H1 (cell line): ENCODE results near the gene ZFP57. TPM values are rescaled to one million over a fixed set of nuclear protein-coding genes. Genes with fewer than 3 reads are reported as not detected.
A peak's percentile ranks its signal among the peaks of the same experiment; 100 is the strongest.

Experiments used
- CTCF ChIA-PET: fragments of 300-600 bp; sonication (Branson Sonifier 250); formaldehyde crosslinking; loops from one replicate; lab custom pipeline; 2021; ENCODE audit not compliant: partially characterized antibody; lab: Charles Lee
- POLR2A ChIA-PET: fragments of 300-600 bp; sonication (Branson Sonifier 250); formaldehyde crosslinking; loops from one replicate; lab custom pipeline; 2021; ENCODE audit warnings: inconsistent platforms; ENCODE audit not compliant: partially characterized antibody; lab: Charles Lee
- DNase-seq, 2 experiments: peaks; one replicate each; pipeline versions ENCODE4 v3.0.0 to v3.0.0-alpha.2; 2010 to 2022; ENCODE audit warnings: low spot score in 2 of 2, low read depth in 1 of 2, mixed read lengths in 1 of 2
- FAIRE-seq: peaks from 2 replicates; lab custom pipeline; 2011; peaks lifted over from hg19 to GRCh38; lab: Jason Lieb, UNC
- H2AFZ ChIP-seq: 2 replicates; pipeline ENCODE4 v1.8.1; 2012; ENCODE audit warnings: low read length, inconsistent platforms
- H2AK5ac ChIP-seq: 2 replicates; pipeline ENCODE4 v1.6.1; 2013; ENCODE audit warnings: low read depth, low read length
- H2BK120ac ChIP-seq: replicated peaks from 2 replicates; pipeline ENCODE3; 2013; ENCODE audit warnings: low read depth, low read length, inconsistent platforms
- H2BK12ac ChIP-seq: 2 replicates; pipeline ENCODE4 v1.6.1; 2013; ENCODE audit warnings: low read depth, low read length
- H2BK15ac ChIP-seq: 2 replicates; pipeline ENCODE4 v1.6.1; 2013; ENCODE audit warnings: low read length
- H2BK20ac ChIP-seq: 2 replicates; pipeline ENCODE4 v1.6.1; 2013; ENCODE audit warnings: low read length
- H2BK5ac ChIP-seq: 2 replicates; pipeline ENCODE4 v1.6.1; 2013; ENCODE audit warnings: low read depth, low read length
- H3K14ac ChIP-seq: 2 replicates; pipeline ENCODE4 v1.6.1; 2013; ENCODE audit warnings: inconsistent platforms; ENCODE audit not compliant: insufficient read length
- H3K18ac ChIP-seq: 2 replicates; pipeline ENCODE4 v1.6.1; 2013; ENCODE audit warnings: low read length; ENCODE audit errors: extremely low read depth
- H3K23ac ChIP-seq: 2 replicates; pipeline ENCODE4 v1.6.1; 2013; ENCODE audit warnings: inconsistent platforms; ENCODE audit not compliant: insufficient read length
- H3K23me2 ChIP-seq: 2 replicates; pipeline ENCODE4 v1.6.1; 2013; ENCODE audit warnings: low read depth, low read length
- H3K27ac ChIP-seq: 2 replicates; pipeline ENCODE4 v1.6.1; 2011; ENCODE audit warnings: low read depth, low read length, inconsistent platforms
- H3K27me3 ChIP-seq, 4 experiments: replicated peaks in 1 of 4; 1 replicate in 1 of 4; 2 replicates in 3 of 4; pipeline versions ENCODE4 v1.6.1 to v1.8.1; 2011 to 2013; ENCODE audit warnings: low read length in 3 of 4, mild to moderate bottlenecking in 3 of 4, inconsistent platforms in 2 of 4, mixed read lengths in 2 of 4, moderate library complexity in 1 of 4; ENCODE audit not compliant: control insufficient read depth in 3 of 4, insufficient read depth in 3 of 4; ENCODE audit errors: extremely low read depth in 1 of 4
- H3K36me3 ChIP-seq, 4 experiments: 2 replicates each; pipeline versions ENCODE4 v1.6.1 to v1.8.1; 2011 to 2013; ENCODE audit warnings: mild to moderate bottlenecking in 4 of 4, low read length in 3 of 4, moderate library complexity in 2 of 4, control low read depth in 1 of 4, inconsistent platforms in 1 of 4; ENCODE audit not compliant: insufficient read depth in 4 of 4, control insufficient read depth in 2 of 4
- H3K4ac ChIP-seq: replicated peaks from 2 replicates; pipeline ENCODE3; 2013; ENCODE audit warnings: low read length, low read depth, mixed read lengths, inconsistent platforms; ENCODE audit not compliant: insufficient read length
- H3K4me1 ChIP-seq, 4 experiments: replicated peaks in 1 of 4; 1 replicate in 1 of 4; 2 replicates in 3 of 4; pipeline versions ENCODE4 v1.6.1 to v1.8.1; 2011 to 2013; ENCODE audit warnings: low read length in 3 of 4, inconsistent platforms in 2 of 4, mixed read lengths in 1 of 4; ENCODE audit not compliant: insufficient read depth in 4 of 4, control insufficient read depth in 3 of 4
- H3K4me2 ChIP-seq, 2 experiments: 2 replicates each; pipeline versions ENCODE4 v1.6.1 to v1.8.1; 2011 to 2013; ENCODE audit warnings: low read depth in 2 of 2, low read length in 2 of 2, control low read depth in 1 of 2, inconsistent platforms in 1 of 2, mild to moderate bottlenecking in 1 of 2; ENCODE audit not compliant: insufficient read depth in 1 of 2
- H3K4me3 ChIP-seq, 4 experiments: fragments of 200-600, 300-600 bp in 1 of 4; sonication (generic), shearing (Covaris generic), sonication (Bioruptor Twin) in 1 of 4; 2 replicates each; pipeline versions ENCODE4 v1.5.1 to v1.8.1; 2011 to 2016; ENCODE audit warnings: low read length in 4 of 4, low read depth in 3 of 4, control low read depth in 2 of 4, inconsistent platforms in 2 of 4, mild to moderate bottlenecking in 2 of 4, mixed read lengths in 1 of 4, moderate library complexity in 1 of 4; ENCODE audit not compliant: insufficient read depth in 2 of 4; ENCODE audit errors: extremely low read depth in 1 of 4
- H3K56ac ChIP-seq: replicated peaks from 2 replicates; pipeline ENCODE3; 2013; ENCODE audit warnings: low read depth, mild to moderate bottlenecking, mixed read lengths, low read length, inconsistent platforms; ENCODE audit not compliant: insufficient read length
- H3K79me1 ChIP-seq: 2 replicates; pipeline ENCODE4 v1.6.1; 2013; ENCODE audit warnings: low read depth, low read length, control low read depth
- H3K79me2 ChIP-seq, 2 experiments: 2 replicates each; pipeline versions ENCODE4 v1.6.1 to v1.8.1; 2012 to 2013; ENCODE audit warnings: low read length in 2 of 2, mild to moderate bottlenecking in 2 of 2, inconsistent platforms in 1 of 2; ENCODE audit not compliant: insufficient read depth in 2 of 2, control insufficient read depth in 1 of 2
- H3K9ac ChIP-seq, 4 experiments: replicated peaks in 1 of 4; 1 replicate in 1 of 4; 2 replicates in 3 of 4; pipeline versions ENCODE4 v1.6.1 to v1.8.1; 2011 to 2013; ENCODE audit warnings: low read depth in 3 of 4, low read length in 3 of 4, control low read depth in 2 of 4, mild to moderate bottlenecking in 2 of 4, moderate library complexity in 2 of 4, inconsistent platforms in 1 of 4; ENCODE audit errors: extremely low read depth in 1 of 4
- H3K9me3 ChIP-seq, 2 experiments: 2 replicates each; pipeline versions ENCODE4 v1.6.1 to v1.8.1; 2012 to 2013; ENCODE audit warnings: mild to moderate bottlenecking in 2 of 2, moderate library complexity in 2 of 2, control low read depth in 1 of 2, inconsistent platforms in 1 of 2, low read depth in 1 of 2, low read length in 1 of 2, mixed read lengths in 1 of 2; ENCODE audit not compliant: insufficient read depth in 2 of 2
- H4K20me1 ChIP-seq, 2 experiments: replicated peaks in 1 of 2; 2 replicates each; pipeline versions ENCODE3 to v1.8.1; 2011 to 2013; ENCODE audit warnings: inconsistent platforms in 2 of 2, low read length in 2 of 2, mild to moderate bottlenecking in 1 of 2; ENCODE audit not compliant: insufficient read depth in 2 of 2, control insufficient read depth in 1 of 2
- H4K5ac ChIP-seq: 2 replicates; pipeline ENCODE4 v1.6.1; 2013; ENCODE audit warnings: low read length, low read depth, mixed read lengths, inconsistent platforms; ENCODE audit not compliant: insufficient read length
- H4K8ac ChIP-seq: 2 replicates; pipeline ENCODE4 v1.8.0; 2013; ENCODE audit warnings: mild to moderate bottlenecking, moderate library complexity, low read length, inconsistent platforms; ENCODE audit not compliant: insufficient read depth; ENCODE audit errors: extremely low read depth
- H4K91ac ChIP-seq: replicated peaks from 2 replicates; pipeline ENCODE3; 2013; ENCODE audit warnings: low read length, mixed read lengths, inconsistent platforms; ENCODE audit not compliant: insufficient read length
- HDAC2 ChIP-seq, 2 experiments: fragments of 300-600 bp in 1 of 2; sonication (generic) in 1 of 2; IDR thresholded peaks; 2 replicates each; pipeline ENCODE4 v1.6.1; 2011 to 2012; ENCODE audit warnings: low read depth in 2 of 2, low read length in 2 of 2, mild to moderate bottlenecking in 2 of 2, moderate library complexity in 2 of 2, borderline replicate concordance in 1 of 2, inconsistent platforms in 1 of 2
- KDM1A ChIP-seq: fragments of 200-600, 300-600 bp; sonication (generic); IDR thresholded peaks from 2 replicates; pipeline ENCODE4 v1.7.1; 2016; ENCODE audit warnings: mild to moderate bottlenecking, low read length, borderline replicate concordance
- SIX5 ChIP-seq: IDR thresholded peaks from 2 replicates; pipeline ENCODE4 v1.6.1; 2011; ENCODE audit warnings: mild to moderate bottlenecking, low read depth, low read length
- WGBS, 2 experiments: shearing (Covaris generic) in 1 of 2; methylation state at CpG; one replicate each; pipeline versions ENCODE4 v1.1.6 to v1.1.7; 2013 to 2015; ENCODE audit warnings: low lambda C conversion rate in 2 of 2, mixed read lengths in 2 of 2, inconsistent platforms in 1 of 2, low coverage in 1 of 2, missing lambda C conversion rate in 1 of 2; ENCODE audit not compliant: insufficient replicate concordance in 2 of 2, insufficient coverage in 1 of 2, insufficient read length in 1 of 2; ENCODE audit errors: extremely low coverage in 1 of 2, missing lambda C conversion rate in 1 of 2; 5-methylcytosine and 5-hydroxymethylcytosine counted together
- polyA plus RNA-seq, 7 experiments: library from polyadenylated mRNA; depleted of rRNA in 3 of 7; stranded (reverse) in 5 of 7; unstranded in 2 of 7; fragments of >200 nt in 5 of 7; fragments of 200-250 nt in 2 of 7; gene quantifications; 1 replicate in 5 of 7; 2 replicates in 1 of 7; 4 replicates in 1 of 7; pipeline versions ENCODE4 v1.2.1 to v1.2.3, GENCODE V29; 2011 to 2013; ENCODE audit warnings: missing spikeins in 2 of 7, mixed read lengths in 2 of 7
- total RNA-seq: library from RNA; stranded (reverse); fragmentation: NEBNext Ultra II Directional; extraction: Animal tissue kit (Norgen Biotek cat#: 25700); gene quantifications from 2 replicates; pipeline ENCODE4 v1.2.1, GENCODE V29; 2021

The ZFP57 gene
- total and polyA plus RNA-seq, 2 of the 8 experiments (the other 6 are each of a cell fraction or from before 2014, with no cell fraction given): 0.85 to 1.2 TPM

GRCh38 chr6:29665942-29666825, 14.8 kb downstream of the ZFP57 start:
- Histone ChIP-seq H4K20me1 (no peaks in the 10 kb centered on the region), H2BK120ac (peak overlapping the region; percentile 72), H3K4ac (peak overlapping the region; percentile 2), H3K4me3 (peak overlapping the region in 2 of 4 experiments; percentile 1 to 3; a peak in 2 of 8 replicates), H3K36me3 (no peaks in the 10 kb centered on the region), H3K9ac (0 out of 7 replicates have a peak overlapping the region, but pooled peaks of 1 of the 4 experiments have one; percentile 32), H2BK5ac (peak overlapping the region; percentile 83), H3K4me1 (peaks cover 5 to 32% (median 24%) of the 10 kb centered on the region in 4 experiments; a peak in 6 of 7 replicates), H3K9me3 (no peaks in the 10 kb centered on the region), H2AK5ac (peak overlapping the region; percentile 7; the same call in 1 of the 2 replicates), H3K14ac (no peak overlapping the region), H4K5ac (peak overlapping the region; percentile 66), H3K56ac (no peak overlapping the region), H3K79me2 (no peaks in the 10 kb centered on the region), H2BK15ac (no peak overlapping the region), H3K79me1 (no peaks in the 10 kb centered on the region), H3K23ac (no peak overlapping the region), H3K27ac (peak overlapping the region; percentile 78), H2BK12ac (peak overlapping the region; percentile 55; the same call in 1 of the 2 replicates), H3K4me2 (peak overlapping the region; percentile 32 to 36; a peak in 3 of 4 replicates), H4K91ac (peak overlapping the region; percentile 62), H3K27me3 (no peaks in the 10 kb centered on the region), H3K23me2 (no peaks in the 10 kb centered on the region), H2AFZ (no peak overlapping the region), H3K18ac (peak overlapping the region; percentile 66), H4K8ac (no peak overlapping the region), H2BK20ac (no peak overlapping the region)
- DNase-seq (no peak), FAIRE-seq (peak; percentile 39)
- ChIA-PET POLR2A (interaction anchor here (0.7 to 8.4 kb wide), 10 partner anchors 9 to 396 kb away, joined by 3 to 78 read pairs (median 4); partner anchors contain the start of genes GABBR1 and MOG), CTCF (interaction anchor here (0.8 to 24.4 kb wide), 5 partner anchors 9 to 62 kb away, joined by 3 to 658 read pairs (median 502); partner anchors contain the start of genes GABBR1, MOG and ZFP57)
- peak in 1 of 2 experiments; percentile 56; a peak in 1 of 4 replicates for TF ChIP-seq HDAC2 (IDR thresholded peaks at IDR 0.05; ENCODE audit: borderline replicate concordance in 1 of 2, low read depth in 2 of 2, low read length in 2 of 2)
- no peak for TF ChIP-seq SIX5
- TF ChIP-seq KDM1A: peak; percentile 92
- WGBS, 2 experiments: 69% methylated on average over 8 of the region's 8 CpGs; no CpG with 5 or more reads in 1 of the 2 experiments
